HepG2 (cell line): ENCODE results near the gene HNRNPUL2. TPM values are rescaled to one million over a fixed set of nuclear protein-coding genes. Genes with fewer than 3 reads are reported as not detected.
A peak's percentile ranks its signal among the peaks of the same experiment; 100 is the strongest.

Experiments used
- FLYWCH1 ChIP-seq: sonication (generic); formaldehyde crosslinking; IDR thresholded peaks from 2 replicates; pipeline ENCODE4 v1.8.1; 2023; ENCODE audit warnings: mild to moderate bottlenecking, missing genetic modification reagents
- FOXA3 ChIP-seq: IDR thresholded peaks from 2 replicates; pipeline ENCODE4 v1.6.1; 2016; ENCODE audit warnings: missing genetic modification reagents, missing compliant biosample characterization
- GATAD1 ChIP-seq: IDR thresholded peaks from 2 replicates; pipeline ENCODE4 v1.6.1; 2016; ENCODE audit warnings: missing genetic modification reagents, missing compliant biosample characterization
- IRF2 ChIP-seq: IDR thresholded peaks from 2 replicates; pipeline ENCODE4 v1.6.1; 2018; ENCODE audit warnings: missing genetic modification reagents, missing compliant biosample characterization
- IRX3 ChIP-seq: sonication (generic); formaldehyde crosslinking; IDR thresholded peaks from 2 replicates; pipeline ENCODE4 v1.8.1; 2023; ENCODE audit warnings: mild to moderate bottlenecking, low read depth, missing genetic modification reagents, borderline replicate concordance
- POGK ChIP-seq: sonication (generic); formaldehyde crosslinking; conservative IDR thresholded peaks from 2 replicates; pipeline ENCODE4 v1.8.0; 2022; ENCODE audit warnings: mild to moderate bottlenecking, moderate library complexity, missing genetic modification reagents
- PPARG ChIP-seq: conservative IDR thresholded peaks from 2 replicates; pipeline ENCODE4 v1.6.1; 2016; ENCODE audit warnings: missing biosample characterization, missing genetic modification reagents
- SNAI1 ChIP-seq: sonication (generic); formaldehyde crosslinking; IDR thresholded peaks from 2 replicates; pipeline ENCODE4 v1.5.0; 2020; ENCODE audit warnings: mild to moderate bottlenecking, missing genetic modification reagents, borderline replicate concordance
- SNAPC2 ChIP-seq: sonication (generic); formaldehyde crosslinking; IDR thresholded peaks from 2 replicates; pipeline ENCODE4 v1.8.1; 2022; ENCODE audit warnings: mild to moderate bottlenecking, missing genetic modification reagents
- SP140L ChIP-seq: sonication (generic); formaldehyde crosslinking; IDR thresholded peaks from 2 replicates; pipeline ENCODE4 v1.4.0; 2020; ENCODE audit warnings: missing genetic modification reagents, borderline replicate concordance
- TRIM22 ChIP-seq: fragments of 450-650 bp; IDR thresholded peaks from 2 replicates; pipeline ENCODE4 v1.6.1; 2017
- ZNF276 ChIP-seq: sonication (generic); formaldehyde crosslinking; IDR thresholded peaks from 2 replicates; pipeline ENCODE4 v1.4.0; 2020; ENCODE audit warnings: mild to moderate bottlenecking, low read depth, missing genetic modification reagents
- ZNF503 ChIP-seq: sonication (generic); formaldehyde crosslinking; IDR thresholded peaks from 2 replicates; pipeline ENCODE4 v1.4.0; 2020; ENCODE audit warnings: missing genetic modification reagents
- ZNF558 ChIP-seq: sonication (generic); formaldehyde crosslinking; IDR thresholded peaks from 2 replicates; pipeline ENCODE4 v1.9.0; 2022; ENCODE audit warnings: mild to moderate bottlenecking, missing genetic modification reagents, borderline replicate concordance
- ZNF564 ChIP-seq: sonication (generic); formaldehyde crosslinking; IDR thresholded peaks from 2 replicates; pipeline ENCODE4 v1.8.1; 2023; ENCODE audit warnings: mild to moderate bottlenecking, missing genetic modification reagents
- ZNF784 ChIP-seq: sonication (generic); formaldehyde crosslinking; IDR thresholded peaks from 2 replicates; pipeline ENCODE4 v1.5.1; 2020; ENCODE audit warnings: missing genetic modification reagents, mild to moderate bottlenecking, borderline replicate concordance
- polyA plus RNA-seq, 8 experiments: library from polyadenylated mRNA; depleted of rRNA in 3 of 8; stranded (reverse) in 7 of 8; unstranded in 1 of 8; fragments of >200 nt; fragmentation: Illumina TruSeq in 4 of 8; extraction: Trizol in 4 of 8; gene quantifications; 2 replicates each; pipeline versions ENCODE4 v1.2.1 to v1.2.3, GENCODE V29; 2011 to 2016; ENCODE audit warnings: low read depth in 4 of 8, missing spikeins in 1 of 8, mixed read lengths in 1 of 8; ENCODE audit not compliant: insufficient read depth in 1 of 8
- total RNA-seq, 5 experiments: library from RNA; depleted of rRNA; stranded (reverse); fragments of >200 nt; fragmentation: Illumina TruSeq; extraction: Trizol; gene quantifications; 2 replicates each; pipeline ENCODE4 v1.2.3, GENCODE V29; 2016; ENCODE audit warnings: low read depth in 1 of 5

Gene HNRNPUL2
- total and polyA plus RNA-seq, 2 of the 13 experiments (the other 11 are each of a cell fraction or from before 2014, with no cell fraction given) = 8.4 to 9.6 TPM

GRCh38 chr11:62705880-62706849, 21.1 kb downstream of the HNRNPUL2 start (continued):
- TF ChIP-seq GATAD1 = no peak; the same call in none of the 2 replicates
- TF ChIP-seq TRIM22 = no peak
- TF ChIP-seq ZNF784 = peak; percentile 36; the same call in 1 of the 2 replicates
- TF ChIP-seq ZNF503 (CRISPR knock-in tag) = no peak
- TF ChIP-seq IRF2 = no peak
- 0 out of 2 replicates have a peak, but pooled peaks have one; percentile 9 for TF ChIP-seq SNAPC2 (CRISPR knock-in tag)
- no peak for TF ChIP-seq IRX3
- TF ChIP-seq SNAI1 = no peak
- no peak for TF ChIP-seq SP140L
- no peak for TF ChIP-seq FOXA3 (CRISPR knock-in tag)
- no peak; the same call in 1 of the 2 replicates for TF ChIP-seq POGK (CRISPR knock-in tag)
- no peak for TF ChIP-seq ZNF564 (CRISPR knock-in tag)
- no peak for TF ChIP-seq FLYWCH1 (CRISPR knock-in tag)
- no peak for TF ChIP-seq PPARG (CRISPR knock-in tag)
- TF ChIP-seq ZNF558 (CRISPR knock-in tag) = no peak
- TF ChIP-seq ZNF276 (CRISPR knock-in tag) = no peak
